SK-N-SH (cell line): ENCODE measurements around the gene S1PR2. TPM values are rescaled to one million over a fixed set of nuclear protein-coding genes. Genes with fewer than 3 reads are reported as not detected.

Experiments
- polyA plus RNA-seq, 3 experiments: library from polyadenylated mRNA; depleted of rRNA; stranded (reverse); fragments of >200 nt; gene quantifications; 2 replicates each; pipeline ENCODE4 v1.2.3, GENCODE V29; 2012
- small RNA-seq, 7 experiments: library from RNA; depleted of rRNA; stranded (forward); fragments of <200 nt; gene quantifications; one replicate each; pipeline ENCODE3, GENCODE V24; 2012

The S1PR2 gene
- polyA plus RNA-seq, 1 of the 3 experiments (the other 2 are of a cell fraction): 3.6 TPM

Small RNA genes lying within 50 kb of the gene (small RNA-seq; reads per million reads assigned to genes)
- 0 reads per million in 7 experiments for gene MIR4322

Other genes with a start within 250 kb of the S1PR2 start
- under 0.01 and 0.02 TPM in 2 replicates for gene COL5A3, start 220.8 kb downstream of the S1PR2 start, polyA plus RNA-seq (2012; rRNA removed)
- gene RDH8, start 217.8 kb downstream of the S1PR2 start, polyA plus RNA-seq (2012; rRNA removed): 0.03 TPM in 1 of 2 replicates, not detected in the other
- gene SHFL, start 145.0 kb downstream of the S1PR2 start, polyA plus RNA-seq (2012; rRNA removed): 36.6 and 43.2 TPM in 2 replicates
- gene ANGPTL6, start 128.7 kb downstream of the S1PR2 start, polyA plus RNA-seq (2012; rRNA removed): 0.13 and 0.32 TPM in 2 replicates
- 62.5 and 75.6 TPM in 2 replicates for gene PPAN, start 125.0 kb downstream of the S1PR2 start, polyA plus RNA-seq (2012; rRNA removed)
- gene P2RY11, start 119.6 kb downstream of the S1PR2 start, polyA plus RNA-seq (2012; rRNA removed): 6.8 and 8.7 TPM in 2 replicates
- gene EIF3G, start 111.4 kb downstream of the S1PR2 start, polyA plus RNA-seq (2012; rRNA removed): 271 and 432 TPM in 2 replicates
- gene DNMT1, start 36.4 kb downstream of the S1PR2 start, polyA plus RNA-seq (2012; rRNA removed): 46.1 and 58.3 TPM in 2 replicates
- 76.0 and 110 TPM in 2 replicates for gene MRPL4, start 20.9 kb upstream of the S1PR2 start, polyA plus RNA-seq (2012; rRNA removed)
- 14.5 and 14.8 TPM in 2 replicates for gene ICAM1, start 39.8 kb upstream of the S1PR2 start, polyA plus RNA-seq (2012; rRNA removed)
- gene ICAM4, start 55.6 kb upstream of the S1PR2 start, polyA plus RNA-seq (2012; rRNA removed): 0.05 TPM in 2 replicates
- gene ICAM5, start 58.6 kb upstream of the S1PR2 start, polyA plus RNA-seq (2012; rRNA removed): 4.9 and 5.2 TPM in 2 replicates
- gene ZGLP1, start 78.5 kb upstream of the S1PR2 start, polyA plus RNA-seq (2012; rRNA removed): 1.8 and 2.1 TPM in 2 replicates
- gene FDX2, start 84.7 kb upstream of the S1PR2 start, polyA plus RNA-seq (2012; rRNA removed): 45.8 TPM in 2 replicates
- gene RAVER1, start 102.2 kb upstream of the S1PR2 start, polyA plus RNA-seq (2012; rRNA removed): 3.0 and 8.2 TPM in 2 replicates
- 12.6 and 15.6 TPM in 2 replicates for gene ICAM3, start 108.3 kb upstream of the S1PR2 start, polyA plus RNA-seq (2012; rRNA removed)
- 34.8 and 44.6 TPM in 2 replicates for gene TYK2, start 149.2 kb upstream of the S1PR2 start, polyA plus RNA-seq (2012; rRNA removed)
- 1,026 and 1,054 TPM in 2 replicates for gene CDC37, start 172.2 kb upstream of the S1PR2 start, polyA plus RNA-seq (2012; rRNA removed)
- 2.3 and 2.9 TPM in 2 replicates for gene PDE4A, start 189.2 kb upstream of the S1PR2 start, polyA plus RNA-seq (2012; rRNA removed)